Measurements from ENCODE around the gene ADGRG3.

Gene ADGRG3

DNA sequence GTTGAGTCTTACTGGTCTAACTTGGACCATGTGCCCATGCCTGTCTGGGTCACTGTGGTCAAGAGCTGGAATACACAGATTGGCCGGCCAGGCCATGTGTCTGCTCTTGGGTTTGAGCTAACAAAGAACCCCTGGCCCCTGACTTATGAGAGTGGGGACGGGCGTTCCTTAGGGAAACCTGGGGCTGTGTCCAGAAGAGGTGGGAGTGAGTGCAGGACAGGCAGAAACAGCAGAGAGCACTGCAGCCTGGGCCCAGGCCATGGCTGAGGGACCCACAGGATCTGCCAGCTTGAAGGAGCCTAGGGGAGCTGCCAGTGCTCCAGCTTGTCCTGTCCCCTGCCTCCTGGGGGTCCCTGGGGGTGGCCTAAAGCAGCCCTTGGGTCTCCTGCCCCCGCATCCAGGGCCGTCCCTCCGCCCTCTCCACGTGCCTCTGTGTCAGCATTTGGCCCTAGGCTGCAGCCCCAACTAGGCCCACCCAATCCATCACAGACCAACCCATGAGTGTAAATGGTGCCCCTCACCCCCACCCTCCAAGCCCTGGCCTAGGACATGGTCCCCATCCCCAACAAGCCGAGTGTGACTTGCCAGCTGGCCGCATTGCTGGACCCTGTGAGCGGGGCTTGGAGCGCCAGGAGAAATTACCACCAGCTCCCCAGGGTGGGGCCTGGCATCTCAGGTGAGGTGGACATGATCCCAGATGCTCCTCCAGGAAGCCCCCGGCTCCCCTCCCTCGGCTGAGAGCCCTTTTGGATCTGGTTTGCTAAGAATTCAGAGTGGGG, 14.0 kb downstream of the ADGRG3 start:
- DNase-seq = no peak

GRCh38 chr16:57682809-57683635, 14.9 kb downstream of the ADGRG3 start:
- no peak for DNase-seq

GRCh38 chr16:57683636-57684545, 15.8 kb downstream of the ADGRG3 start:
- DNase-seq = no peak

- DNase-seq = no peak
Observed at GRCh38 chr16:57684626-57685358, 16.7 kb downstream of the ADGRG3 start.

GRCh38 chr16:57685633-57686032, 17.5 kb downstream of the ADGRG3 start:
- no peak for DNase-seq

DNA sequence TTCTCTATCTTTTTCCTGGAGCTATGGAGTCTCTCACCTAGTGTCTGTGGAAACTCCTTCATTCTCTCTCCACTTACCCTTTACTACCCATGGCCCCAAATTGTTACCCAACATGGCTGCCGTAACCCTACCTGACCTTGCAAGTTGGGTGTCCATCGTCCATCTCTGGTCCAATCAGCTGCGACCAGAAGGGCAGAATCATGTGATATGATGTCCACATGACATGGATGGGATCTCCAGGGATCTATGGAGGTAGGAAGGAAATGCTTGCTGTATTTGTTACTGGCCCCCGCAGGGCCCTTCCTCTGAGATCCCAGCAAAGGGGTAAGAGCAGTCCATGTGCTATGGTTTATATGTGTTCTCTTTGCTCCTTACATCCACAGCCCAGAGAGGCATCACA, 18.5 kb downstream of the ADGRG3 start:
- DNase-seq = no peak

- peak; percentile 34 for DNase-seq
Observed at GRCh38 chr16:57687363-57687929, 19.3 kb downstream of the ADGRG3 start.

DNA sequence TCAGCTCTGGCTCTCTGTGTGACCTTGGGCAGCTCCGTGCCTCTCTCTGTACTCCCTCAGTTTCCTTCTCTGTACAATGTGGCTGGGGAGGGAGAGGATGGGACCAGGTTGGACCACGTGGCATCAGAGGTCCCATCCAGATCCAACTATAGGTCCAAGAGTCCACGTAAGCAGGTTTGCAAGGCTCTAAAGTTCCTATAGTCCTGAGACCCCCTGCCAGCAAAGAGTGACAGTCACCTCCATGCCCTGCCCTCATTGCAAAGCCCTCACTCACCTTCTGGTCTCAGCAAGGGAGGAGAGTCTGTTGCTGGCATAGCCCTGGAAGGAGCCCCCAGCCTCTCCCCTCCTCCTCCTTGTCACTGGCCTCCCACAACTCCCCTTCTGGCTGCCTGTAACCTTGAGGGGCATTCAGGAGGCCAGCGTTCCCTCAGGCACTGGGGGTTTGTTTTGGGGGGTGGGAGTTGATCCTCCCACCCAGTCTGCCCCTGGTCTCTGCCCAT, 20.4 kb downstream of the ADGRG3 start:
- no peak for DNase-seq

DNA sequence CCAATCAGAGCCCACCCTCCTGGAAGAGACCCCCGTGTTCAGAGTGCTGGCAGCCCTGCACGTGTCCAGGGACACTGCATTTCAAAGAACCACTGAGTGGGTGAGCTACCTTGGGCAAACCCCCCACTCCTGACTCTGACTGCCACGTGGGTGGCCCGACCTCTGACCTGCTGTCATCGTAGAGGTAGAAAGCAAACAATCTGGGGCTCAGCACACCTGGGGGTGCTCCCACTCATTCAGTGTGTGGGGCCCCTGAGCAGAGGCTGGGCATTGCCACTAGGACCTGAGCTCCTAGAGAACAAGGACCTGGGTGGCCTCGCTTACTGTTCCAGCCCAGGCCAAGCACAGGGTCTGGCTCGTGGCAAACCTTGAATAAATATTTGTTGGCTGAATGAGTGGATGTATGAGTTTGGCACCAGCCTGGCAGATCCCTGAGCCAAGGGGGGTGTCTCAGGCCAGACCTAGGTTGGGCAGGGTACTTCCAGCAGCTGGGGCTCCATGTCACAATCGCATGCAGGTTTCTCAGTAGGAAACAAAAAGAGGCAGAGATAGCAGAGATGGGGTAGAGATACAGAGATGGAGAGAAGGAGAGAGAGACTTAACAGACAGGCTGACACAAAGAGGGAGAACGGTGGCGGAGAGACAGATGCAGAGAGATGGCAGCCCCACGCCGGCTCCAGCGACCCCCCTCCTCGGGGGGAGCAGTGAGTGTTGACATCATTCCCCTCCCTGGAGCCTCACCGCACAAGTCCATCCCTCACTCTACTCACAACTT, 21.1 kb downstream of the ADGRG3 start:
- DNase-seq = no peak

DNA sequence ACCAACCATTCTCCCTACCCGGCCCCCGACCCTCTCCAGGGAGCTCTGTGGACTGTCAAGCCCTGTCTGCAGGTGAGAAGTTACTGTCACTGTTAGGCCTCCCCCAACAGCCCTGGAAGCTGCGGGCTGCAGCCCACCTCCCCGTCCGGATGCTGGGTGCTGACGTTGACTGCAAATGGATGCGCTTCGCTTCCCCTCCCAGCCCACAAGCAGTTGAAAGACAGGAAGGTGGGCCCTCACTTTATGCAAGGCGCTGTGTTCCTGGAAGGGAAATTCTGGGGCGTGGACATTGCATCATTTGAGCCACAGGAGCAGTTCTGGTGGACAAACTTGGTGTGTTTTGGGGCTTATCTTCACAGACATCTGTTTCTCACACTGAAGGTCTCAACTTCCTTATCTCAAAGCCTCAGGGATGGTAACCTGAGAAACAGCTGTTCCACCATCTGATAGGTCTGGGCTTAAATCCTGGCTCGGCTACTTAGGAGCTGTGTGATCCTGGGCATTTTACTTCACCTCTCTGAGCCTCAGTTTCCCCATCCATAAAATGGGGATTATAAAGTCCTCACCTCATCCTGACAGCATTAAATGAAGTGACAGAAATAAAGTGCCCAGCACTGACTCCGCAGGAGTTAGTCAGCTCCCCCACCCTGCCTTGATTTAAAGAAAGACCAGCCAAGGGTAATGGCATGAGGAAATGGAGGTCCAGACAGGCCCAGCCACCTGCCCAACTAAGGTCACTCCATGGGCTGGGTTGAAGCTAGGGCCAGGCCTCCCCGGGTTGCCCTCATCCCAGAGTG, 21.9 kb downstream of the ADGRG3 start:
- no peak for DNase-seq

DNA sequence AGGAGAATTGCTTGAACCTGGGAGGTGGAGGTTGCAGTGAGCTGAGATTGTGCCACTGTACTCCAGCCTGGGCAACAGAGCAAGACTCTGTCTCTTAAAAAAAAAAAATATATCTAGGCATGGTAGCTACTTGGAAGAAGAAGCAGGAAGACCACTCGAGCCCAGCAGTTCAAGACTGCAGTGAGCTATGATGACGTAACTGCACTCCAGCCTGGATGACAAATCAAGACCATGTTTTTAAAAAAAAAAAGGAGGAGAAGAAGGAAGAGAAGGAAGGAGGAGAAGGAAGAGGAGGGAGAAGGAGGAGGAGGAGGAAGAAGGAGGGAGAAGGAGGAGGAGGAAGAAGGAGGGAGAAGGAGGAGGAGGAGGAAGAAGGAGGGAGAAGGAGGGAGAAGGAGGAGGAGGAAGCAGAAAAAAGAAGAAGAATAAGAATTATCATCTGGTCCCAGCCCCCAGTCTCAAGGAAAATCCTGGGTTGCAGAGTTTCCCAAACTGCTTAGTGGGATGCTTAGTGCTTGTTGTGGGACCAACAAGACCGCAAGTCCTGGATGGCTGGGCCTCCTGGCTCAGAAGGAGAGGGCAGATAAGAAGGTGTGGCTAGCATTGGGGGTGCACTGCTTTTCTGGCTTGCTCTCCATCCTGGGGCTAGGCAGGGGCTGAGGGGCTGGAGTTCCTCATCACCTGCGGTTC, 22.8 kb downstream of the ADGRG3 start:
- no peak for DNase-seq

DNA sequence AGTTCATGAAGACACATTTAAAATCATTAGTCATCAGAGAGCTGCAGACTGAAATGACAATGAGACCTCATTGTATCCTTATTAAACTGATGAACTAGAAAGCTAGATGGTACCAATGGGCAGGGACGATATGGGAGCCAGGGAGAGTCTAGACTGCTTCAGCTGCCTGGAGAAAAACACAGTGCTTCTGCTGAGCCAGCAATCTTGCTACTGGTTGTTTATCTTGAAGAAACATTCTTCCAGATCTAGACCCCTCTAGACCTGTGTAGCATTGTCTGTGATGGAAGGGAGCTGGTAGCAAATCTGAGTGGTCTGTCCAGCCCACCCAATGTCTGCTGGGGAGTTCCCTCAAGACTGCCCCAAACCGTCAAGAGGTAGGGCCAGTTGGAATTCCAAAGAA, 24.5 kb downstream of the ADGRG3 start:
- no peak for DNase-seq

DNA sequence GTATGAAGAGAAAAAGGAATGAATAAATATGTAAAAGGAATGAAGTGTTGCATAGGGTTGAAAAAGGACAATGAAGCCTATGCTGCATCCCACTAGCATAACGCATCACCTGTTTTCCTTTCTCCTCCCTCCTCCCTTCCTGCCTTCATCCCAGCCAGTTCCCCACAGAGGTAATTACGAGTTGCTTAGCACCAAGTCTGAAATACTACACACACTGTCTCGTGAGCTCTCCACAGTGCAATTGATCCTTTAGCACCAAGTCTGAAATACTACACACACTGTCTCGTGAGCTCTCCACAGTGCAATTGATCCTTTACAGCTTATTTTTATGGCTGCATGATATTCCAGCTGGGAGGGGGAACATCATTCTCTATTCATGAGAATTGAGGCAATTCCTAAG, 25.4 kb downstream of the ADGRG3 start:
- DNase-seq = no peak

- no peak for DNase-seq
Observed at GRCh38 chr16:57694231-57694724, 26.2 kb downstream of the ADGRG3 start.

DNA sequence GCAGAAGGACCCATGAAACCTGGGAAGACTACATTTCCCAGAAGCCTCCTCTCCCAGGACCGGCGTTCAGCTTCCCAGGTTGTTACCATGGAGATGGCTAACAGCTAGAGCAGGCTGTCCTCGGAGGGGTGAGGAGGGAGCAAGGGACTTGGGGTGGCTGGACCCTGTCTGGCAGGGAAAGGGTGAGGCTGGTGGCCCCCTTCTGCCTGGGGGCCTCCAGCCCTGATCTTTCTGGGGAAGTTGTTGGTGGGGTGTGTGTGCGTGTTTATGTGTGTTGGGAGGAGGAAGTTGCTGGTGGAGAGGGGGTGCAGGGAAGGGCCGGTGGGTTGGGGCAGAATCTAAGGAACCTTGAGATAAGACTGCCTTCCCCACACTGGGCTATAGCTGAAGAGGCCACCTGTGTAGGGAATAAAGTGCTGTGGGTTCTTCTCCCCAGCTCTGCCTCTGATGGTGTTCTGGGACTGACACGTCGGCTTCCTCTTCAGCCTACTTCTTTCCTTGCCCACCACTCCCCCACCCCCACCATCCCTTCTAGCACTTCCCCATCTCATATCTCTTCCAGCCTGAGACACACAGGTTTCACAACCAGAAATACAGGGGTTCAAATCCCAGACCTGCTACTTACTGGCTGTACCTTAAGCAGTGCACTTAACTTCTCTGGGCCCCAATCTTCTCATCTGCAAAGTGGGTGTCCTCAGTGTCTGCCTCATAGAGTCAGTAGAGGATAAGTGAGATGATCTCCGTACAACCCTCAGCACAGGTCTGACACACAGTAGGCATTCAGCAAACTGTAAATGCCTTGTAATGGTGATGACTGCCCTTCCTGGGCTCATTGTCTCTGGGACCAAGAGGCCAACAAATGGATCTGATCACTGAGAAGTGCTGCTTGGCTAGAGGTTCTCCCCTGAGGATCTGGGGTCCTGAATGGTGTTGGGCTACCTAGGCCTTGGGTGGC, 26.9 kb downstream of the ADGRG3 start, which contains the start of gene DRC7:
Gene DRC7 (plus strand): TSS at position 82 of the 955 bp plus-strand sequence. CDS start 3,144 bp downstream, outside the sequence.
- no peak for DNase-seq

DNA sequence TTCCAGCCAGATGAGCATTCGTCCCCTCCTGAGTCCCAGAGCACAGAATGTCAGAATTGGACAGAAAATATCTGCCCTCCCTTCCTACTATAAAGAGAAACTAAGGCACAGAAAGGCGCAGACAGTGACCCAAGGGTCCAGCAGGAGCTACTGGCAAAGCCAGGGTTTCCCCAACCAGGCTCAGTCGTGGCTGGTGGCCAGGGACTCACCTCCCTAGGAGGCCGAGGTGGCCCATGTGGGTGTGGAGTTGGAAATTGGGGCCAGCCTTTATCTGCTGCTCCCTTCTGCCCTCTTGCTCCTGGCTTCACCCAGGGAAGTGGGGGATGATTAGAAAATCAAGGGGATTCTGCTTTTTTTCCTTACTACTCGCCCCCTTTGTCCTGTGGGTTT, 27.6 kb downstream of the ADGRG3 start:
- DNase-seq = no peak

DNA sequence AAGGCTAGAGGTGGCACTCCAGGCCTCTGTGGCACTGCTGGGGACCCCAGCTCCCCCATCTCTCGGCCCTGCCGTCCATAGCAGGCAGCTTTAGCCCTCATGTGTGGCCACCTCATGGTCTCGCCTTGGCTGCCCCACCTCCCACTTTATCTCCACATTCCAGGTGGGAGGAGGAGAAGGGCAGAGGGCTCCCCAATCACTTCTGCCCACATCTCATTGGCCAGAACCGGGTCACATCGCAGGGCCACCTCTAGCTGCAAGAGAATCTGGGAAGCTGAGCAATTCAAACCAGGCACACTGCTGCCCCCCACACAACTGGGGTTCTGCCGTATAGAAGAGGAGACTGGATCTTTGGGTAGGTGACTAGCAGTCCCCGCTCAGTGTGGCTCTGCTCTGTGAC, 28.1 kb downstream of the ADGRG3 start:
- DNase-seq = no peak
